ENCODE data around the gene PPP2R3C.
"Not testable (repeated sequence)": the region's sequence is repeated elsewhere in the genome, so short reads cannot be mapped to it uniquely, and the experiment has no call there.

The PPP2R3C gene

DNA sequence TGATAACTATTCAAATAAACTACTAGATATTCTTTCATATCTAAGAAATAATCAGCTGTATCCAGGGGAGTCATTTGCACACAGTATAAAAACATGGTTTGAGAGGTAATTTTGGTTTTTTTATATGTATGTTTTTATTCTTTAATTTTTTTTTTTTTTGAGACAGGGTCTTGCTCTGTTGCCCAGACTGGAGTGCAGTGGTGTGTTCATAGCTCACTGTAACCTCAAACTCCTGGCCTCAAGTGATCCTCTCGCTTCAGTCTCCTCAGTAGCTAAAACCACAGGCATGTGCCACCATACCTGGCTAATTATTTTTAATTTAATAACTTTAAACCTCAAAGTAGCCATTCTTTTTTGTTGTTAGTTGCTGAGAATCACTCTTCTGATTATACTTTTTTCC is 2.3 kb upstream of the PPP2R3C start:
- DNase-seq (ENCODE audit: low spot score), result no peak

DNA sequence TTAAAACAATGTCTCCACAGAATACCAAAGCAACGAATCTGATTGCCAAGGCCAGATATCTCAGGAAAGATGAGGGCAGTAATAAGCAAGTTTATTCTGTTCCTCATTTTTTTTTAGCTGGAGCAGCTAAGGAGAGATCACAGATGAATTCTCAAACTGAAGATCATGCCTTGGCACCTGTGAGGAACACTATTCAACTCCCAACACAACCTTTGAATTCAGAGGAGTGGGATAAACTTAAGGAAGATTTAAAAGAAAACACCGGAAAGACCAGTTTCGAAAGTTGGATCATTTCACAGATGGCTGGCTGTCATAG is 1.6 kb upstream of the PPP2R3C start:
- DNase-seq (ENCODE audit: low spot score), result no peak

DNA sequence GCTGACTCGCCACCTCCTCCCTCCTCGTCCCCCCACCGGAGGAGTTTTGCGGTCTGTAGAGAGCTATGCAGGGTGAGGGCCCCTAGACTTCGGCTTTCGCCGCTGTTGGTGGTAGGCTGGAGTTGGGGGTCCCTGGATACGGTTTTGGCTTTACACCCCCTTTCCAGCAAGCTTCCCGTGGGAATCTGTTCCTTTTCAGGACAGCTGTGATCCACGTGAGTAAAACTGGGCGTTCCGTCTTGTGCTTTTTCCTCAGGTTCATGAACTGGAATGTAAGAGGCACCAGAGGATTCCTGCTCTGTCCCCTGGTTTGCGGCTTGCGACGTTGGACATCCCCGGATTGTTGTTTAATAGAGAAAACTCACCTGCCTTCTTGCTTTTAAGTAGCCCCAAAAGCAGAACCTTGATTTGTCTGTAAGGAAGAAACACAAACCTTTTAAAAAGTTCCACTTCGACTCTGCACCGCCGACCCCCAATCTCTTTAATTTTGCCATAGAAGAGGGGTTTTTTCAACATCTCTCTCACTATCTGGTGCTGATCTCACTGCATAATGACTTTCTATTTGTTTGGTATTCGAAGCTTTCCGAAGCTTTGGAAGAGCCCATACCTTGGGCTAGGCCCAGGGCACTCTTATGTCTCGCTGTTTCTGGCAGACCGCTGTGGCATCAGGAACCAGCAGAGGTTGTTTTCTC is 1.1 kb upstream of the PPP2R3C start:
- DNase-seq (ENCODE audit: low spot score), result no peak

DNA sequence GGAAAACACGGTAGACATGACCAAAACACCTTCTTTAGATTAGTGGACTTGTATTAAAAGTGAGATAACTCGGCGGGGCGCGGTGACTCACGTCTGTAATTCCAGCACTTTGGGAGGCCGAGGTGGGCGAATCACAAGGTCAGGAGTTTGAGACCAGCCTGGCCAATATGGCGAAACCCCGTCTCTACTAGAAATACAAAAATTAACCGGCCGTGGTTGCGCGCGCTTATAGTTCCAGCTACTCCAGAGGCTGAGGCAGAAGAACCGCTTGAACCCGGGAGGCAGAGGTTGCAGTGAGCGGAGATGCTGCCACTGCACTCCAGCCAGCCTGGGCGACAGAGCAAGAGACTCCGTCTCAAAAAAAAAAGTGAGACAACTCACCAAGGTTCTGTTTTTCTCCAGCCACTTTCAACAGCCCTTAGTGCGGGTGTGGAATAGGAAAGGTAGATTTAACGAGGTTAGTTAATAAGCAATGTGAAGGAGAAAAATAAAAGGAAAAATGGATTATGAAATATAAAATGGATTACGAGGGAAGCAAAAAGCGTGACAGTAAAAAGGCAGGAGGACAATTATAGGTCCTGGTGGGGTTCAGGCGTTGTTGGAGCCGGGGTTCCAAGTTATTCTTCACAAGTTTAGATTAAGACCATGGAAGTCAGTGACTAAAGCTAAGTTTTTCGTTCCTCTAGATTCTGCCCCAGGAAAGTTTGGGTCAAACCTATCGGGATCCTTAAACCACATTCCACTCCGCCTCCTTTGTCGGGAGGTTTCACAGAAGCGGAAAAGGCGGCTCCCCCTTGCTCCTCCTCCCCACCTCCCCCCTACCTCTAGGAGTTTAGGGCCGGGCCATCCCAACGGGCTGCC is 534 bp downstream of the PPP2R3C start:
- no peak for DNase-seq (ENCODE audit: low spot score)

DNA sequence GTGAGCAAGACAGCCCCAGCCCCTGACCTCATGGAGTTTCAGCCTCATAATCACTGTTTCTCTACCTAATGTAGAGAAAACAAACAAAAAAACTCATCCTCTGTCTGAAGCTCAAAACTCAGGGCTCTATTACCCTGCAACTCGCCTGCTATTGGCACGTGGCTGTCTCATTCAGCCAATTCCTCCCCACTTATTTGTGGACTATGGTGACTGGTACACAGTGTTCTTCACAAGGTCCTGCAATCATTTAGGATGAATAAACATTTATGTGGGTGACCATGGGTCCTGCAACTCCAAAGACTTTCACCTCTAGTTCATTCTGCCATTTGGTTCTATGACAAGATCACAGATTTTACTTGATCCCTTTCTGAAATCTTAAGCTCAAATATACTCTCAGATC is 4.7 kb downstream of the PPP2R3C start:
- no peak for DNase-seq (ENCODE audit: low spot score)

DNA sequence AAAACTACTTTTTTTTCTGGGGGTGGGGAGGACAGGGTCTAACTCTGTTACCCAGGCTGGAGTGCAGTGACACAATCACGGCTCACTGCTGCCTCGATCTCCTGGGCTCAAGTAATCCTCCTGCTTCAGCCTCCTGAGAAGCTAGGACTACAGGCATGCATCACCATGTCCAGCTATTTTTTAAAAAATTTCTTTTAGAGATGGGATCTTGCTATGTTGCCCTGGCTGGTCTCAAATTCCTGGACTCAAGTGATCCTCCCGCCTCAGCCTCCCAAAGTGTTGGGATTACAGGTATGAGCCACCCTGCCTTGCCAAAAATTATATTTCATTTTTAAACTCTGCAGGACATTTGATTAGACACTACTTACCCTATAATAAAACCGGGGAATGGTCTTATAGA is 5.5 kb downstream of the PPP2R3C start:
- DNase-seq (ENCODE audit: low spot score), result no peak

DNA sequence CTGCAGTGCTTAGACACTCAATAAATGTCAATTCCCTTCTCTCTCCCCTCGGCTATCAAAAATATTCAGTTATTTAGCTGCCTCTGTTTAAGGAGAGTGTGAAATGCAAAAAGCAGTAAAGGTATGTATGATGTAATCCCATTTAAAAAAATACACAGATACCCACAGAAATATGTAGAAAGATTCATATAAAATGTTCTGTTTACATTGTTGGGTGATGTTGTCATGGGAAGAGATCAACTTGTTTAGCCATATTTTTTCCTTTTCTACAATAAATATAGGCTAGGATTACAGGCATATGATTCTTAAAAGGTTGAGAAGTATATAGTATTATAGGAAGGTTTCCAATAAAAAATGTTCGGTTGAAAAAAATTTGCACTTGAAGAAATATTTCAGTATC is 7.8 kb downstream of the PPP2R3C start:
- no peak for DNase-seq (ENCODE audit: low spot score)

DNA sequence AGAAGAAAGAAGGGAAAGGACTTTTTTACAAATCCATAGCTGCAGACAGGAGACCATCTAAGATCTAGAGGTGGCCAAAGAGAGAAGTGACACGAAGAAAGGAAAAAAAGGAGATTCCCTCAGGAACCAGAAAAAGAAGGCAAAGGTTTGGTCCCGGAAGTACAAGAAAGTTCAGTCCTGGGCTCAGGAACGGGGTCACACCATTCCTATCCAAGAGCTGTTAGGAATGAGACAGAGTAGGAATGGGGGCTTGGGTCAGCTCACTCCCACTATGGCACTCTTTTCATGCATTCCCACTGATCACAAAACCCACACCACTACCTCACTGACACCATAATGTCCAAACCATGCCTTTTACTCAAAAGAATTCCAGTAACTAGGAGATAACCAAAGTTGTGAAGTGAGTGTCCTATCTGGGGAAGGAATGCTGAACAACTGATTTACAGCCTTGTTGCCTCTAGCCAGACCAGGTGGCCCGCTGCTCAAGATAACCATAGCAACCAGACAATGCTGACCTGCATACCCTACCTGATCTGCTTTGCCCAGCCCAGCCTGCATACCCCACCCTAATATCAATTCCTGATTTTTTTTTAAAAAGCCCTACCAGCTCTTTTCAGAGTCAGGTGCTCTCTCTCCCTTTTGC is 8.4 kb downstream of the PPP2R3C start:
- DNase-seq (ENCODE audit: low spot score), result no peak

DNA sequence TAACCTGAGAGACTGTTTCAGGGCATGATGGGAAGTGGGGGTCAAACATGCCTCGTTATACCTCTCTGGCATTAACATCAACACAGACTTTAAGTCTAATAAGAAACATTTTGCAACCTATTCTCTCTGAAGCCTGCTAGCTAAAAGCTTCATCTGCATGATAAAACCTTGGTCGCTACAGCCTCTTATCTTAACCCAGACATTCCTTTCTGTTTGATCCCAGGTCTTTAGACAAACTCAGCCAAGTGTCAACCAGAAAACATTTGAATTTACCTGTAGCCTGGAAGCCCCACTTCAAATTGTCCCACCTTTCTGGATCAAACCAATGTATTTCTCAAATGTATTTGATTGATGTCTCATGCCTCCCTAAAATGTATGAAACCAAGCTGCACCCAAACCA is 9.1 kb downstream of the PPP2R3C start:
- no peak for DNase-seq (ENCODE audit: low spot score)

DNA sequence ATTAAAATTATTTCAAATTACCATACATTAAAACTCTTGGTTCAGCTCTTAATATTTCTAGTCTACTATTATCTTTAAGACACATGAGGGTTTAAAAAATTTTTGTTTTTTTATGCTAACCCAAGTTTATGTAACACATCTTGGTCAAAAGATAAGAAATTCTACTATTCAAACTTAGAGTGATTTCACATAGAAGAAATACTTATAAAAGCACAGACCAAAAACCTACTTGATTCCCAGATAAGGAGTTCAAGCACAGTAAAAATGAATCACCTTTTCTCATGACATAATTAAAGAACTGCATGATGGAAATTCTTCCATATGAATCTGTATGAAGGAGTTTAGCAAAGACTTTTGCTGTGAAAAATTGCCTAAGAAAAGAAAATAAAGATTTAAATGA is 13.9 kb downstream of the PPP2R3C start:
- DNase-seq (ENCODE audit: low spot score), result no peak

DNA sequence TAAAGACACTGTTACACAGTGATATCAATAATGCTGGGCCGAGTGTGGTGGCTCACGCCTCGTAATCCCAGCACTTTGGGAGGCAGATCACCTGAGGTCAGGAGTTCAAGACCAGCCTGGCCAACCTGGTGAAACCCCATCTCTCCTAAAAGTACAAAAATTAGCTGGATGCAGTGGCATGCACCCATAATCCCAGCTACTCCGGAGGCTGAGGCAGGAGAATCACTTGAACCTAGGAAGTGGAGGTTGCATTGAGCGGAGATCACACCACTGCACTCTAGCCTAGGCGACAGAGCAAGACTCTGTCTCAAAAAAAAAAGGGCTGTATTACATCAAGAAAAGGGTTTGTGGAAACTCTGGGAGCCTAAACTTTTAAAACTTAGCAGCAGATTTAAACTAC is 27.1 kb downstream of the PPP2R3C start:
- not testable (repeated sequence) for DNase-seq (ENCODE audit: low spot score)

DNA sequence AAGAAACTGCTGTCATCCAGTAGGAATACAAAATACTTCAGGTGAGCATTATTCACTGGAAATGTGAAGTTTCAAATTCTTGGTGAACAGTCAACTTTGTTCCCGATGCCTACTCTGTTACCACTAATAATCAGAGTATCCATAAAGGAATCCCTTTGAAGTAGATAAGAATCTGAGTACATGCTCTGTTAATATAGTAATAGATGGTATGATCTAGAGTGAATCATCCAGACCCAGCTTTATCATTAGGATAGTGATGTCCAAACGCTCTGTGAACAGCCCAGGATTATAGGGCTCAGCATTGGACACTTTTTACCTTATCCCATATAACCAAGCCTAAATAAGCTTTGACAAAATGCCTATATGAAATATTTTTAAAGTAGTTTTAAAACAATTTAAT is 33.3 kb downstream of the PPP2R3C start:
- DNase-seq (ENCODE audit: low spot score), result no peak

DNA sequence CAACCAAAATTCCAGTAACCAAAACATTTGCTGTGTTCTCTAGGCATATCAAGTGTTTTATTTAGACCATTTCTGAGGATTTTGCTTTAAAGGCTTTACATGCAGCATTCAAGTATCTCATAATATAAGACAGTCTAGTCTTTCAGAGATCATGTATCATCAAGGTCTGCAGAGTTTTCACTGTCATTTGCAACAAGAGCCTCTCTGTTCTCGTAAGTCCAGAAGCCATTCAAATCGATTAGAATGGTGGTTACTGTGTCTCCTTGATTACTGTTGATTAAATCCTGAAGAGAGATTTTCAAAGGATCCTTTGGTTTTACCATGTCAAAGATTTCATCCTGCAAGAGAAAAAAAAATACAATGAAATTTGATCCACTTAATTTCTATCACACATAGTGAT is 36.3 kb downstream of the PPP2R3C start:
- DNase-seq (ENCODE audit: low spot score), result no peak

DNA sequence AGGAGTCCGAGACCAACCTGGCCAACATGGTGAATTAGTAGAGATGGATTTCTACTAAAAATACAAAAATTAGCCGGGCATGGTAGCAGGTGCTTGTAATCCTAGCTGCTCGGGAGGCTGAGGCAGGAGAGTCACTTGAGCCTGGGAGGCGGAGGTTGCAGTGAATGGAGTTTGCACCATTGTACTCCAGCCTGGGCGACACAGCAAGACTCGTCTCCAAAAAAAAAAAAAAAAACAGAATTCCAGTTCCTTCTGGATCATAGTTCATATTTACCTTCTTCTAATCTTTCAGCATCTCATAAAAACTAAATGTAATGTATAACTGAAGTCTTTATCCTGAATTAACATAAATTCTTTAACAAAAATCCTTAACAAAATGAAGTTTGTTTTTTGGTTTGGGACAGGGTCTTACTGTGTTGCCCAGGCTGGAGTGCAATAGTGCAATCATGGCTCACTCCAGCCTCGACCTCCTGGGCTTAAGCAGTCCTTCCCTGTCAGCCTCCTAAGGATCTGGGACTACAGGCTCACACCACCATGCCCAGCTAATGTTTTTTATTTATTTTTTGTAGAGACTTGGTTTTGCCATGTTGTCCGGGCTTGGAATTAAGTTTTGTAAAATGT is 38.1 kb downstream of the PPP2R3C start:
- DNase-seq (ENCODE audit: low spot score), result no peak

DNA sequence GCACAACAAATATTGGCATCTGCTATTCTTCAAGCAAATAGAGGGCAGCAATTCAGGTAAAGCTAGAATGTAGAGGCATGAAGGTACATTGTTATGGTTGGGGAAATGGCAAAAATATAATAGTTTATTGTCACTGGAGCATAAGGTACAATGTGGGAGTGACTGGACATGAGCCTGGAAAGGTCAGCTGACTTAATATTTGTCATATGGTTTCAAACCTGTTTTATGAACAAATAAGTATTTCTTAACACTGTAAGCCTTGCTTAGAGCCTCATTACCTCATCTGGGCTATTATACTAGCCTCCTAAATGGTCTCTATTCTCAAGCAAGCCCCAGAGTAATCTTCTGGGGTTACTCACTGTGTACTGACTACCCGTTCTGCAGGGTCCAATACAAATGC is 42.0 kb downstream of the PPP2R3C start:
- DNase-seq (ENCODE audit: low spot score), result no peak

DNA sequence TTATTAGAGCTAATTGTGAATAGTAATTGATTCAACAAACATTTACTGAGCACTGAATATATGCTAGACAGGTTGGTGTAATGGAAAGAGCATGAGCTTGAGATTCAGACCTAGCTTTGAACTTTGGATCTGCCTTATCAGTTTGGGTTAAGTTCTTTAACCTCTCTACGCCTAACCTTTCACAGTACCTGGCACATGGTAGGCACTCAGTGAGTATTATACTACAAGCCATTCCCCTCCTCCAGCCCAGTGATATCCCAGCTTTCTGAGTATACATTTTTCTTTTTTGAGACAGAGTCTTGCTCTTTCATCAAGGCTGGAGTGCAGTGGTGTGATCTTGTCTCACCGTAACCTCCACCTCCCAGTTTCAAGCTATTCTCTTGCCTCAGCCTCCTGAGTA is 43.7 kb downstream of the PPP2R3C start:
- DNase-seq (ENCODE audit: low spot score), result no peak

DNA sequence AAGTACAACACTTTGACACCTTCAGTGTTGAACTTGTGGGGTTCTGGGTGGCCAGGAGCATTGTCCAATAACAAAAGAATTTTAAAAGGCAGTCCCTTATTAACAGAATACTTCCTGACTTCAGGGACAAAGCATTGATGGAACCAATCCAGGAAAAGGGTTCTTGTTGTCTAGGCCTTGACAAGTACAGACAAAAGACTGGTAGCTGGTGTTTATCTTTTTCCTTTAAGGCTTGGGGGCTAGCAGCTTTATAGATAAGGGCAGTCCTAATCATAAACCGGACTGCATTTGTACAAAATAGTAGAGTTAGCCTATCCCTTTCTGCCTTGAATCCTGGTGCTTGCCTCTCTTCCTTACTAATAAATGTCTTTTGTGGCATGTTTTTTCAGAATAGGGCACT is 48.3 kb downstream of the PPP2R3C start:
- DNase-seq (ENCODE audit: low spot score), result no peak

DNA sequence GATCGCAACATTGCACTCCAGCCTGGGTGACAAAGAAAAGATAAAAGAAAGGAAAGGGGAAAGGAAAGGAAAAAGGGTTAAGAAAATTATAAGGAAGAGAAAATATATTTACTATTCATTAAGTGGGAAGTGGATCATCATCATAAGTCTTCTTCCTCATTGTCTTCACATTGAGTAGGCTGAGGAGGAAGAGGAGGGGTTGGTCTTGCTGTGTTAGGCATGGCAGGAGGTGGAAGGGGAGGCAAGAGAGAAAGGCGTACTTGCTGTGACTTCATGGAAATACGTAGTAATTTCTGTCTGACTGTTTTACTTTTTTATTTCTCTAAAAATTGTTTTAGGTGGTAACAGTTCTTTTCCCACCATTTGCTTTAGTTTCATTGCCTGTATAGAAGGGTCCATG is 49.6 kb downstream of the PPP2R3C start:
- DNase-seq (ENCODE audit: low spot score), result no peak

DNA sequence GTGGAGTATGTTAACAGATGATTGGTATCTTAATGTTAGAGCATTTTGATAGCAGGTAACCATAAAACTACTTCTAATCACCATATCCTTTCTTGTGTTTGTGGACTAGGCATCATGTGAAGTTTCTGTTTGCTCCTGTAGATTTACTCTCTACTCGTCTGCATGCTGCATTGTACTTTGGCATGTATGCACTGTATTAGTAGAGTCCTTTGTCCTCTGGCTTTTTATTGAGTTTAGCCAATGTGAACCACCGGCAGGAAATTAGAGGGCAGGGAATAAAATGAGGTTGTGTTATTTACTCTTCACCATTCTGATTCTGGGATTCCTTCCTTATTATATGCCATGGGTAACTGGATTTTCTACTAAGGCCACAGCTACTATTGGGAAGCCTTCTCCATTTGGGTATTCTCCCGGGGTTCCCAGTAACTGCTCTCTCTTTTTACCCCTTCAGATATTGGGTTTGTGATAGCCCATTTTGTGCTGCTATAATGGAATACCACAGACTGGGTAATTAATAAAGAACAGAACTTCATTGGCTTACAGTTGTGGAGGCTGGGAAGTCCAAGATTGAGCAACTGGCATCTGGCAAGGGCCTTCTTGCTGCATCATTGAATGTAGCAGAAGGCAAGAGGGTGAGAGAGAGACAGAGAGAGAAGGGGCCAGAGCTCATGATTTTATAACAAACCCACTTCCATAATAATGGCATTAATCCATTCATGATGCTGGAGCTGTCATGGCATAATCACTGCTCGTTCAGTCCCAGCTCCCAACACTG is 53.4 kb downstream of the PPP2R3C start:
- DNase-seq (ENCODE audit: low spot score), result no peak

DNA sequence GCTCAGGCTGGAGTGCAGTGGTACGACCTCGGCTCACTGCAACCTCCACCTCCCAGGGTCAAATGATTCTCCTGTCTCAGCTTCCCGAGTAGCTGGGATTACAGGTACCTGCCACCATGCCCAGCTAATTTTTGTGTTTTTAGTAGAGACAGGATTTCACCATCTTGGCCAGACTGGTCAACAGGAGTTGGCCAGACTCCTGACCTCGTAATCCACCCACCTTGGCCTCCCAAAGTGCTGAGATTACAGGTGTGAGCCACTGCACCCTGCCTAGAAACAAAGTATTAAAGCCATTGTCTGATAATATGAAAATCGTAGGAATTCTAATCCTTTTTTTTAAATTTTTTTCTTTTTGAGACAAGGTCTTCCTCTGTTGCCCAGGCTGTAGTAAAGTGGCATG is 56.1 kb downstream of the PPP2R3C start:
- not testable (repeated sequence) for DNase-seq (ENCODE audit: low spot score)

DNA sequence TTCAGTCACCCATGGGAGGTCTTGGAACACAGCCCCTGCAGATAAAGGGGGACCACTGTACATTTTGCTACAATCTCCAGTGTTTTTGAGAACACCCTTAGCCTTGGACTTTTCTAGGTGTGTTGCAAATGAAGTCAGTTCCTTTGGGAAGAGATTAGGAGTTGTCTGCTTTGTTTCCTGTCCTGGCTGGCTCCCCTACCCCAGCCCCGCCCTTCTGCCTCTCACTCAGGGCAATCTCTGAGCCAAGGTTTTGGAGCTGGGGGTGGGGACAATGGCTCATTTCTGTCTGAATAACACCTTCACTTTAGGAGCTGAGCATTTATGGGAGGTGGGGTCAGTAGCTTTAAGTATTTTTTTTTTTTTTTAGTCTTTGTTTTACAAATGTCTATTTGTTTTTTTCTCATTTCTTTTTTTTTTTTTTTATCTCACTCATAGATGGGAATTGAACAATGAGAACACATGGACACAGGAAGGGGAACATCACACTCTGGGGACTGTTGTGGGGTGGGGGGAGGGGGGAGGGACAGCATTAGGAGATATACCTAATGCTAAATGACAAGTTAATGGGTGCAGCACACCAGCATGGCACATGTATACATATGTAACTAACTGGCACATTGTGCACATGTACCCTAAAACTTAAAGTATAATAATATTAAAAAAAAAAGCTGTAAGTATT is 60.5 kb downstream of the PPP2R3C start:
- not testable (repeated sequence) for DNase-seq (ENCODE audit: low spot score)

DNA sequence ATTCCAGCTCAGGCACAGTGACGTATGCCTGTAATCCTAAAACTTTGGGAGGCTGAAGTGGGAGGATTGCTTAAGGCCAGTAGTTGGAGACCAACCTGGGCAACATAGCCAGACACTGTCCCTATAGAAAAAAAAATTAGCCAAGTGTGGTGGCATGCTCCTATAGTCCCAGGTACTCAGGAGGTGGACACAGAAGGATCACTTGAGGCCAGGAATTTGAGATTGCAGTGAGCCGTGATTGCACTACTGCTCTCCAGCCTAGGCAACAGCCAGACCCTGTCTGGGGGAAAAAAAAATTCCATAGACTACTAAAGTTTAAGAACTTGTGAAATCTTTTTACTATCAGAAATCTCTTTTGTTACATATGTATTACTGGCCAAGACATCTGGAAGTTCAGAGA is 69.2 kb downstream of the PPP2R3C start:
- DNase-seq (ENCODE audit: low spot score), result no peak
